GM18505 (cell line): ENCODE results near the gene KCNAB2.

ENCODE experiments used
- ATAC-seq: cut with Tn5 transposase; IDR thresholded peaks from one replicate; pipeline ENCODE4 v1.9.1; 2021; ENCODE audit not compliant: unreplicated experiment
- POLR2A ChIP-seq: IDR thresholded peaks from 4 replicates; pipeline ENCODE4 v1.6.1; 2011; ENCODE audit warnings: borderline replicate concordance; ENCODE audit not compliant: insufficient read depth, insufficient read length; ENCODE audit errors: extremely low read depth

KCNAB2 gene

GRCh38 chr1:6145396-6145750 is 99.7 kb downstream of the KCNAB2 start:
- no peak for TF ChIP-seq POLR2A
- no peak for ATAC-seq

- no peak for TF ChIP-seq POLR2A
These were observed 100.2 kb downstream of the KCNAB2 start for GRCh38 chr1:6145864-6146410.

GRCh38 chr1:6148497-6149241 is 103.0 kb downstream of the KCNAB2 start:
- no peak for ATAC-seq
- no peak for TF ChIP-seq POLR2A

More at GRCh38 chr1:6145864-6146410, 100.2 kb downstream of the KCNAB2 start:
- ATAC-seq: no peak

DNA sequence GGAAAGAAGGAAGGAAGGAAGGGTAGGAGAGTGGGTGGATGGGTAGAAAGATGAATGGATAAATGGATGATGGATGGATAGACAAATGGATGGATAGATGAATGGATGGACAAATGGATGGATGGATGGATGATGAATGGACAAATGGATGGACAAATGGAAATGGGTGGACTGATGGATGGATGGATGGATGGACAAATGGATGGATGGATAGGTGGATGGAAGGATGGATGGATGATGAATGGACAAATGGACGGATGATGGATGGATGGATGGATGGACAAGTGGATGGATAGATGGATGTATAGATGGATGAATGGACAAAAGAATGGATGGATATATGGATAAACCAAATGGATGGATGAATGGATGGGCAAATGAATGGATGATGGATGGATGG is 103.9 kb downstream of the KCNAB2 start:
- no peak for ATAC-seq
- TF ChIP-seq POLR2A: no peak

DNA sequence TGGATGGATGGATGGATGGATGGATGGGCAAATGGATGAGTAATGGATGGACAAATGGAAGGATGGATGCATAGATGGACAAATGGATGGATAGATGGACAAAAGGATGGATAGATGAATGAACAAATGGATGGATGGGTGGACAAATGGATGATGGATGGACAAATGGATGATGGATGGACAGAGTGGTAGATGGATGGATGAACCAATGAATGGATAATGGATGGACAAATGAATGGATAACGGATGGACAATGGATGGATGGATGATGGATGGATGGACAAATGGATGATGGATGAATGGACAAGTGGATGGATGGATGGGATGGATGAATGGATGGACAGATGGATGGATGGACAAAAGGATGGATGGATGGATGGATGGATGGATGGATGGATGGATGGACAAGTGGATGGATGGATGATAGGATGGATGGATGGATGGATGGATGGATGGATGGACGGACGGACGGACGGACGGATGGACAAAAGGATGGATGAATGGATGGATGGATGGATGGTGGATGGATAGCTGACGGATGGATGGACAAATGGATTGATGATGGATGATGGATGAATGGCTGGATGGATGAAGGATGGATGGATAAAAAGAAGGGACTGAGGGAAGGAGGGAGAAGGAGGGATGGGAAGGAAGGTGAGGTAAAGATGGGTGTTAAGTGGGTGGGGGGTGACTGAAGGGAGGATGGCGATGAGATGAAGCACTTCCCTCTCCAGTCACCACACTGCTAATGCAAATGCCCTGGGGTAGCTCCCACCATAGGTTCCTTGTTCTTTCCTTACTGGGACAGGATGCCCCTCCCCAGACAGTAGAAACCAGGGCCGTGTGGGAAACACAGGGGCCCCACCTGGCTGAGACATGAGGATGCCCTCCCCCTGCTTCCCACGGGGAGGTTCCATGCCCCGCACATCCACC is 104.6 kb downstream of the KCNAB2 start:
- no peak for ATAC-seq
- TF ChIP-seq POLR2A: no peak
